ENCODE measurements around the gene GALNT17.

The GALNT17 gene

DNA sequence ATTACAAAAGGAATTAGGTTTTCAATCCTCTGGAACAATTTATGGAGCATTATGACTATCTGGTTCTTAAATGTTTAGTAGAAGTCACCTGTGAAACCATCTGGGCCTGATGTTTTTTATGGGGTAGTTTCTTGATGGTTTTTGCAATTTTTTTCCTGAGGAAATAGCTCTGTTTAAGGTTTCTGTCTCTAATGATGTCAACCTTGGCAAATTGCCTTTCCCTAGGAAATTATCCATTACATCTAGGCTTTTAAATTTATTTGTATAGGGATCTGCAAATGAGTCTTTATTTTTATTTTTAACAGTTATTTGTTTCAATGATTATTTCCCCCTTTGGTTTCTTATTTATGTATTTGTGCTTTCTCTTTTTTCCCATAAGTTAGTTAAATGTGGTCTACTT is 222.8 kb downstream of the GALNT17 start:
- H2BK12ac ChIP-seq (ENCODE audit: low read length in 2 of 2), result no peak overlapping the region
- no peak overlapping the region for H2BK15ac ChIP-seq (ENCODE audit: low read depth, poor library complexity, severe bottlenecking)
- no peak overlapping the region for H2BK5ac ChIP-seq (ENCODE audit: low read depth, low read length, poor library complexity, severe bottlenecking)
- H3K9me3 ChIP-seq (ENCODE audit: control insufficient read depth, low read length), result peaks cover 18% of the 10 kb centered on the region
- H3K4me1 ChIP-seq (ENCODE audit: control insufficient read depth, insufficient read depth, low read depth, low read length), result no peaks in the 10 kb centered on the region
- H4K8ac ChIP-seq (ENCODE audit: low read length), result no peak overlapping the region
- no peak overlapping the region for H3K4me2 ChIP-seq (ENCODE audit: low read length, poor library complexity, severe bottlenecking)
- H2AK5ac ChIP-seq (ENCODE audit: low read length, severe bottlenecking), result no peak overlapping the region
- H2AFZ ChIP-seq (ENCODE audit: low read depth, low read length), result no peak overlapping the region
- H2BK120ac ChIP-seq (ENCODE audit: low read depth, low read length), result no peak overlapping the region
- no peak overlapping the region for H3K14ac ChIP-seq (ENCODE audit: low read length in 2 of 2)
- no peaks in the 10 kb centered on the region for H3K27me3 ChIP-seq (ENCODE audit: control insufficient read depth in 1 of 2, insufficient read depth in 1 of 2, low read length in 2 of 2)
- no peak overlapping the region for H3K4me3 ChIP-seq (ENCODE audit: insufficient read depth in 1 of 2, low read depth in 1 of 2, low read length in 2 of 2)
- no peak overlapping the region for H4K91ac ChIP-seq (ENCODE audit: low read length)
- no peak overlapping the region for H3K9ac ChIP-seq (ENCODE audit: low read length)
- no peak overlapping the region for H3K23ac ChIP-seq (ENCODE audit: low read length in 2 of 2)
- no peaks in the 10 kb centered on the region for H3K79me1 ChIP-seq (replicated peaks; ENCODE audit: low read length, poor library complexity, severe bottlenecking)
- no peak overlapping the region for H3K27ac ChIP-seq (ENCODE audit: low read length, poor library complexity, severe bottlenecking)
- no peaks in the 10 kb centered on the region for H3K36me3 ChIP-seq (ENCODE audit: control insufficient read depth in 1 of 2, insufficient read depth in 2 of 2, low read depth in 1 of 2, low read length in 2 of 2)
- H3K4ac ChIP-seq (ENCODE audit: low read depth in 1 of 2, low read length in 2 of 2), result no peak overlapping the region
- DNase-seq, result no peak
- H3K18ac ChIP-seq (ENCODE audit: low read depth in 1 of 2, low read length in 2 of 2), result no peak overlapping the region

DNA sequence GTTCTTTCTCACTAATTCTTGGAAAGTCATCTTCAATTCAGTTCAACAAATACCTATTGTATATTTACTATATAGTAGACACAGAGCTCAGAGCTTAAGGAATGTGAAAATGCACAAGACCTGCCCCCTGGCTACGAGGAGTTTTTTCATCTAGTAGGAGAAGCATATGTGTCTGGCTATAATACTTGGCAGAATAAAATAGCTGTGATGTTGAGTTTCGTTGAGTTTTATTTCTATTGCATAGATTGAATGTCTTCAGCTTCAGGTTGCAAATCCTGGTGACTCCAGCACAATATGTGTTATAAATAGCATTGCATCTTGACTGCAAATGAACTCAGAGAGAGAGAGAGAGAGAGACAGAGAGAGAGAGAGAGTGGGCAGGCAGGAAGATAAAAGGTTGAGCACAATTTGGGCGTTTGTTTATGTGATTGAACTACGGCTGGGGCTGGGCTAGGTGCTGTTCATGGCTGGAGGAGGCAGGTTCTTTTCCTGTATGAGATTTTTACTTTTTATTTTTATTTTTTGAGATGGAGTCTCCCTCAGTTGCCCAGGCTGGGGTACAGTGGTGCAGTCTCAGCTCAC is 229.6 kb downstream of the GALNT17 start:
- no peak overlapping the region for H3K18ac ChIP-seq (ENCODE audit: low read depth in 1 of 2, low read length in 2 of 2)
- no peak overlapping the region for H3K4me3 ChIP-seq (ENCODE audit: insufficient read depth in 1 of 2, low read depth in 1 of 2, low read length in 2 of 2)
- peaks cover 22% of the 10 kb centered on the region for H3K9me3 ChIP-seq (ENCODE audit: control insufficient read depth, low read length)
- H2BK120ac ChIP-seq (ENCODE audit: low read depth, low read length), result no peak overlapping the region
- no peaks in the 10 kb centered on the region for H3K4me1 ChIP-seq (ENCODE audit: control insufficient read depth, insufficient read depth, low read depth, low read length)
- H2BK5ac ChIP-seq (ENCODE audit: low read depth, low read length, poor library complexity, severe bottlenecking), result no peak overlapping the region
- H3K79me1 ChIP-seq (replicated peaks; ENCODE audit: low read length, poor library complexity, severe bottlenecking), result no peaks in the 10 kb centered on the region
- DNase-seq, result no peak
- no peak overlapping the region for H3K4me2 ChIP-seq (ENCODE audit: low read length, poor library complexity, severe bottlenecking)
- no peak overlapping the region for H4K91ac ChIP-seq (ENCODE audit: low read length)
- H3K27ac ChIP-seq (ENCODE audit: low read length, poor library complexity, severe bottlenecking), result no peak overlapping the region
- H2AK5ac ChIP-seq (ENCODE audit: low read length, severe bottlenecking), result no peak overlapping the region
- no peaks in the 10 kb centered on the region for H3K36me3 ChIP-seq (ENCODE audit: control insufficient read depth in 1 of 2, insufficient read depth in 2 of 2, low read depth in 1 of 2, low read length in 2 of 2)
- H2BK15ac ChIP-seq (ENCODE audit: low read depth, poor library complexity, severe bottlenecking), result no peak overlapping the region
- WGBS, result 47% methylated on average over 4 of the region's 4 CpGs
- H3K4ac ChIP-seq (ENCODE audit: low read depth in 1 of 2, low read length in 2 of 2), result no peak overlapping the region
- no peak overlapping the region for H2BK12ac ChIP-seq (ENCODE audit: low read length in 2 of 2)
- H3K9ac ChIP-seq (ENCODE audit: low read length), result no peak overlapping the region
- H2AFZ ChIP-seq (ENCODE audit: low read depth, low read length), result no peak overlapping the region
- H4K8ac ChIP-seq (ENCODE audit: low read length), result no peak overlapping the region
- H3K14ac ChIP-seq (ENCODE audit: low read length in 2 of 2), result no peak overlapping the region
- no peak overlapping the region for H3K23ac ChIP-seq (ENCODE audit: low read length in 2 of 2)
- H3K27me3 ChIP-seq (ENCODE audit: control insufficient read depth in 1 of 2, insufficient read depth in 1 of 2, low read length in 2 of 2), result no peaks in the 10 kb centered on the region

DNA sequence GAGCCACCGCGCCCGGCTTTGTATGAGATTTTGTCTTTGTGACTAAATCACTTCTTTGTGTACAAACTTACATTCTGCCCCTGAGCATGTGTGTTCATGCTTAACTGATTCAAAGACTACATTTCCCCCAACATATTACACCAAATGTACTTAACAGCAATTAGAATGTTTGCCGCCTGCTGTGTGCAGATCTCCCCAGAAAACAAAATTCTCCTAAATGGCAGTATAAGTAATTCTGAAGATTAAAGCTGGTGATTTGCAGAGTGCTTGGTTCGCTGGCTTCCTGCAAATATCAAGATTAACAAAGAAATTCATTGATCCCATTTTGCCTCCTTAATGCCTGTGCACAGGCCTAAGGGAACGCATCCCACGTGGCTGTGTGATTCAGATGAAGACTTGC is 230.3 kb downstream of the GALNT17 start:
- Histone ChIP-seq H3K23ac (ENCODE audit: low read length in 2 of 2) (no peak overlapping the region), H2BK5ac (ENCODE audit: low read depth, low read length, poor library complexity, severe bottlenecking) (no peak overlapping the region), H3K79me1 (replicated peaks; ENCODE audit: low read length, poor library complexity, severe bottlenecking) (no peaks in the 10 kb centered on the region), H3K18ac (ENCODE audit: low read depth in 1 of 2, low read length in 2 of 2) (no peak overlapping the region), H3K4me1 (ENCODE audit: control insufficient read depth, insufficient read depth, low read depth, low read length) (no peaks in the 10 kb centered on the region), H2AK5ac (ENCODE audit: low read length, severe bottlenecking) (no peak overlapping the region), H4K91ac (ENCODE audit: low read length) (no peak overlapping the region), H3K27ac (ENCODE audit: low read length, poor library complexity, severe bottlenecking) (no peak overlapping the region), H3K4me3 (ENCODE audit: insufficient read depth in 1 of 2, low read depth in 1 of 2, low read length in 2 of 2) (no peak overlapping the region), H2BK120ac (ENCODE audit: low read depth, low read length) (no peak overlapping the region), H3K36me3 (ENCODE audit: control insufficient read depth in 1 of 2, insufficient read depth in 2 of 2, low read depth in 1 of 2, low read length in 2 of 2) (no peaks in the 10 kb centered on the region), H3K9ac (ENCODE audit: low read length) (no peak overlapping the region), H3K4ac (ENCODE audit: low read depth in 1 of 2, low read length in 2 of 2) (no peak overlapping the region), H3K4me2 (ENCODE audit: low read length, poor library complexity, severe bottlenecking) (no peak overlapping the region), H3K27me3 (ENCODE audit: control insufficient read depth in 1 of 2, insufficient read depth in 1 of 2, low read length in 2 of 2) (no peaks in the 10 kb centered on the region), H2BK12ac (ENCODE audit: low read length in 2 of 2) (no peak overlapping the region), H2AFZ (ENCODE audit: low read depth, low read length) (no peak overlapping the region), H4K8ac (ENCODE audit: low read length) (no peak overlapping the region), H2BK15ac (ENCODE audit: low read depth, poor library complexity, severe bottlenecking) (no peak overlapping the region), H3K14ac (ENCODE audit: low read length in 2 of 2) (no peak overlapping the region), H3K9me3 (ENCODE audit: control insufficient read depth, low read length) (peaks cover 18% of the 10 kb centered on the region)
- 92% methylated on average over 5 of the region's 7 CpGs for WGBS
- no peak for DNase-seq

DNA sequence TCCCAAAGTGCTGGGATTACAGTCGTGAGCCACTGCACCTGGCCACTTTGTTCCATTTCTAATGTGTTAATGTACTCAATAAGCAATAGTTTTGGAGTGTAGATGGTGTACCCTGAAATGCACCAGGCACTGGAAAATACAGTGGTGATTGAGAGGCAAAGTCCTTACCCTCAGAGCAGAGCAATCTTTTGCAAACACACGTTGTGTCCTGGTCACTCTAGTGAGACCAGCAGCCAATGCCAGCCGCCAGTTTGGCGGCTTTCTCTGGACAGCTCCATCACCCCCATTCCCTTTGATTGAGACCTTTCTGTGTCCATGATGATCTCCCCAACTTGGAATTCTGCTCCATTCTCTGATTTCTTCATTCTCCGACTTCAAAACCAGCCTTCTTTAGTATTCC is 231.3 kb downstream of the GALNT17 start:
- Histone ChIP-seq H3K36me3 (ENCODE audit: control insufficient read depth in 1 of 2, insufficient read depth in 2 of 2, low read depth in 1 of 2, low read length in 2 of 2) (no peaks in the 10 kb centered on the region), H2BK5ac (ENCODE audit: low read depth, low read length, poor library complexity, severe bottlenecking) (no peak overlapping the region)

More for the DNA sequence above, 231.3 kb downstream of the GALNT17 start:
- Histone ChIP-seq H2AK5ac (ENCODE audit: low read length, severe bottlenecking) (no peak overlapping the region), H3K4me2 (ENCODE audit: low read length, poor library complexity, severe bottlenecking) (no peak overlapping the region), H4K91ac (ENCODE audit: low read length) (no peak overlapping the region), H2BK15ac (ENCODE audit: low read depth, poor library complexity, severe bottlenecking) (no peak overlapping the region), H3K4ac (ENCODE audit: low read depth in 1 of 2, low read length in 2 of 2) (no peak overlapping the region), H3K27me3 (ENCODE audit: control insufficient read depth in 1 of 2, insufficient read depth in 1 of 2, low read length in 2 of 2) (no peaks in the 10 kb centered on the region), H2BK12ac (ENCODE audit: low read length in 2 of 2) (no peak overlapping the region), H3K9ac (ENCODE audit: low read length) (no peak overlapping the region), H3K14ac (ENCODE audit: low read length in 2 of 2) (no peak overlapping the region), H4K8ac (ENCODE audit: low read length) (no peak overlapping the region), H3K18ac (ENCODE audit: low read depth in 1 of 2, low read length in 2 of 2) (no peak overlapping the region), H3K79me1 (replicated peaks; ENCODE audit: low read length, poor library complexity, severe bottlenecking) (no peaks in the 10 kb centered on the region), H3K23ac (ENCODE audit: low read length in 2 of 2) (no peak overlapping the region), H3K9me3 (ENCODE audit: control insufficient read depth, low read length) (peaks cover 13% of the 10 kb centered on the region), H2AFZ (ENCODE audit: low read depth, low read length) (no peak overlapping the region), H2BK120ac (ENCODE audit: low read depth, low read length) (no peak overlapping the region), H3K4me3 (ENCODE audit: insufficient read depth in 1 of 2, low read depth in 1 of 2, low read length in 2 of 2) (no peak overlapping the region), H3K27ac (ENCODE audit: low read length, poor library complexity, severe bottlenecking) (no peak overlapping the region), H3K4me1 (ENCODE audit: control insufficient read depth, insufficient read depth, low read depth, low read length) (no peaks in the 10 kb centered on the region)
- 87% methylated on average over 4 of the region's 5 CpGs for WGBS
- no peak for DNase-seq
